NCI-H1417 (cell line): Measurements from ENCODE around the gene UBQLN1.
A peak's percentile ranks its signal among the peaks of the same experiment; 100 is the strongest.
"Not testable (repeated sequence)": the region's sequence is repeated elsewhere in the genome, so short reads cannot be mapped to it uniquely, and the experiment has no call there.

Source experiments
- DNase-seq, 3 experiments: peaks; one replicate each; lab custom pipeline; 2025; lab: John Stamatoyannopoulos, UW

Gene UBQLN1

GRCh38 chr9:83633255-83633654 lies 74.5 kb downstream of the UBQLN1 start:
- no peak for DNase-seq

GRCh38 chr9:83630938-83631457 lies 76.8 kb downstream of the UBQLN1 start:
- peak; percentile 6 to 55 (median 28) for DNase-seq

- no peak for DNase-seq
Observed at GRCh38 chr9:83629433-83630104, 78.2 kb downstream of the UBQLN1 start.

- DNase-seq, result no peak
Observed at GRCh38 chr9:83628540-83628939, 79.2 kb downstream of the UBQLN1 start.

GRCh38 chr9:83625178-83625577 lies 82.6 kb downstream of the UBQLN1 start:
- DNase-seq, result no peak

- no peak for DNase-seq
Observed at GRCh38 chr9:83623679-83624076, 84.1 kb downstream of the UBQLN1 start.

- peak; percentile 42 to 96 (median 90) for DNase-seq
Observed at GRCh38 chr9:83622939-83623678, 84.6 kb downstream of the UBQLN1 start, which contains the start of gene IDNK. IDNK (plus strand) TSS chr9:83623143; CDS start chr9:83623172, 29 bp downstream.

- DNase-seq, result peak in 1 of 3 experiments; percentile 5
Observed at GRCh38 chr9:83622433-83622938, 85.3 kb downstream of the UBQLN1 start.

- peak; percentile 37 to 71 (median 51) for DNase-seq
Observed at GRCh38 chr9:83620841-83621636, 86.7 kb downstream of the UBQLN1 start.

GRCh38 chr9:83617299-83617698 lies 90.5 kb downstream of the UBQLN1 start:
- no peak for DNase-seq

- not testable (repeated sequence) for DNase-seq
Observed at GRCh38 chr9:83613298-83613697, 94.5 kb downstream of the UBQLN1 start.
